B cell (primary cell): ENCODE data around the gene FAM81A. TPM values are rescaled to one million over a fixed set of nuclear protein-coding genes. Genes with fewer than 3 reads are reported as not detected.

Source experiments
- ATAC-seq: fragments of 200-7000 bp; cut with Tn5 transposase; one replicate; pipeline ENCODE4 v1.10.0; 2021; ENCODE audit warnings: low read depth, mild to moderate bottlenecking, moderate number of reproducible peaks, moderate library complexity
- CTCF ChIA-PET: fragments of 350-600 bp; sonication (Branson Sonifier 250); formaldehyde crosslinking; loops from one replicate; lab custom pipeline; 2021; ENCODE audit warnings: antibody characterized with exemption, inconsistent platforms; lab: Charles Lee
- POLR2A ChIA-PET: fragments of 350-600 bp; sonication (Branson Sonifier 250); formaldehyde crosslinking; loops from one replicate; lab custom pipeline; 2021; ENCODE audit warnings: antibody characterized with exemption; lab: Charles Lee
- DNase-seq: peaks from one replicate; pipeline ENCODE4 v3.0.0; 2013
- H2AFZ ChIP-seq: 2 replicates; pipeline ENCODE4 v1.6.1; 2012; ENCODE audit warnings: mild to moderate bottlenecking, low read depth, low read length; ENCODE audit not compliant: insufficient read depth, poor library complexity, severe bottlenecking
- H3K27ac ChIP-seq, 2 donors: 1 replicate in 1 of 2; 2 replicates in 1 of 2; pipeline ENCODE4 v1.5.1; 2012 to 2013; ENCODE audit warnings: low read length in 2 of 2, mild to moderate bottlenecking in 2 of 2, moderate library complexity in 1 of 2
- H3K27me3 ChIP-seq, 4 experiments: fragments of 200-600 bp in 1 of 4; sonication (generic) in 1 of 4; replicated peaks in 1 of 4; 1 replicate in 2 of 4; 2 replicates in 2 of 4; pipeline versions ENCODE4 v1.6.1 to v1.7.0; 2013 to 2016; ENCODE audit warnings: low read length in 3 of 4, mild to moderate bottlenecking in 2 of 4, mixed read lengths in 1 of 4, moderate library complexity in 1 of 4; ENCODE audit not compliant: insufficient read depth in 4 of 4, control insufficient read depth in 3 of 4; ENCODE audit errors: control extremely low read depth in 1 of 4
- H3K36me3 ChIP-seq, 2 experiments: replicated peaks in 1 of 2; 1 replicate in 1 of 2; 2 replicates in 1 of 2; pipeline versions ENCODE4 v1.6.1 to v1.7.1; 2013; ENCODE audit warnings: low read length in 1 of 2; ENCODE audit not compliant: insufficient read depth in 2 of 2, control insufficient read depth in 1 of 2; ENCODE audit errors: control extremely low read depth in 1 of 2, extremely low read depth in 1 of 2
- H3K4me1 ChIP-seq, 2 donors: fragments of 200-600 bp in 1 of 2; sonication (generic) in 1 of 2; 1 replicate in 1 of 2; 2 replicates in 1 of 2; pipeline versions ENCODE4 v1.5.1 to v1.6.1; 2013 to 2017; ENCODE audit warnings: low read length in 2 of 2; ENCODE audit not compliant: control insufficient read depth in 2 of 2, insufficient read depth in 2 of 2
- H3K4me2 ChIP-seq: replicated peaks from 2 replicates; pipeline ENCODE3; 2012; ENCODE audit warnings: mild to moderate bottlenecking, low read depth, low read length; ENCODE audit not compliant: poor library complexity, severe bottlenecking
- H3K4me3 ChIP-seq, 5 experiments: fragments of 200-600 bp in 1 of 5; sonication (generic) in 1 of 5; 1 replicate in 3 of 5; 2 replicates in 2 of 5; pipeline versions ENCODE4 v1.5.1 to v1.7.0; 2011 to 2016; ENCODE audit warnings: low read length in 4 of 5, mild to moderate bottlenecking in 4 of 5, low read depth in 2 of 5, control low read depth in 1 of 5, moderate library complexity in 1 of 5; ENCODE audit not compliant: insufficient read depth in 1 of 5; ENCODE audit errors: control extremely low read depth in 1 of 5, extremely low read depth in 1 of 5
- H3K79me2 ChIP-seq: fragments of 200-600 bp; sonication (generic); one replicate; pipeline ENCODE4 v1.6.0; 2016; ENCODE audit warnings: low read length; ENCODE audit not compliant: control insufficient read depth, insufficient read depth
- H3K9ac ChIP-seq: fragments of 200-600 bp; sonication (generic); 2 replicates; pipeline ENCODE4 v1.6.1; 2017; ENCODE audit warnings: mild to moderate bottlenecking, low read length, moderate library complexity
- H3K9me3 ChIP-seq, 3 donors: one replicate each; pipeline versions ENCODE4 v1.6.1 to v1.7.1; 2013; ENCODE audit warnings: low read length in 2 of 3; ENCODE audit not compliant: control insufficient read depth in 2 of 3, insufficient read depth in 1 of 3; ENCODE audit errors: control extremely low read depth in 1 of 3
- H4K20me1 ChIP-seq: 2 replicates; pipeline ENCODE4 v1.6.0; 2012; ENCODE audit warnings: mild to moderate bottlenecking, low read length; ENCODE audit not compliant: insufficient read depth, control insufficient read depth, poor library complexity, severe bottlenecking
- H3K27ac Mint-ChIP-seq: one replicate; pipeline ENCODE4 v1.8.0; 2021; ENCODE audit warnings: mixed read lengths
- H3K27me3 Mint-ChIP-seq: one replicate; pipeline ENCODE4 v1.8.0; 2021; ENCODE audit warnings: mixed read lengths
- H3K4me1 Mint-ChIP-seq: one replicate; pipeline ENCODE4 v1.8.0; 2021; ENCODE audit warnings: mixed read lengths
- H3K4me3 Mint-ChIP-seq: one replicate; pipeline ENCODE4 v1.8.0; 2021; ENCODE audit warnings: mixed read lengths
- H3K9me3 Mint-ChIP-seq: one replicate; pipeline ENCODE4 v1.8.0; 2022; ENCODE audit warnings: mixed read lengths; ENCODE audit not compliant: insufficient read depth
- CTCF ChIP-seq: fragments of 200-600 bp; IDR thresholded peaks from one replicate; pipeline ENCODE4 v1.8.0; 2022; ENCODE audit warnings: antibody characterized with exemption, mild to moderate bottlenecking
- EZH2 ChIP-seq: IDR thresholded peaks from 2 replicates; pipeline ENCODE4 v1.6.1; 2012; ENCODE audit warnings: borderline replicate concordance, low read depth, mild to moderate bottlenecking, moderate library complexity, low read length; ENCODE audit not compliant: insufficient read depth, poor library complexity, severe bottlenecking
- WGBS: methylation state at CpG from one replicate; pipeline ENCODE4 v1.1.5; 2013; ENCODE audit warnings: missing lambda C conversion rate; ENCODE audit not compliant: insufficient coverage; 5-methylcytosine and 5-hydroxymethylcytosine counted together
- intact Hi-C: fragments of 100-400 bp; cut with micrococcal nuclease; formaldehyde crosslinking; loops from one replicate; pipeline ENCODE4 v1.10.0; 2022
- polyA plus RNA-seq: library from polyadenylated mRNA; depleted of rRNA; stranded (reverse); fragments of >200 nt; gene quantifications from 2 replicates; pipeline ENCODE4 v1.2.3, GENCODE V29; 2012
- total RNA-seq, 2 donors: library from RNA; stranded (reverse); fragments of 120-200 nt in 1 of 2; gene quantifications; 1 replicate in 1 of 2; 2 replicates in 1 of 2; pipeline versions ENCODE4 v1.2.3 to v1.2.4, GENCODE V29; 2013 to 2022

Gene FAM81A
- total and polyA plus RNA-seq, 2 donors (not counting 1 experiment from before 2014, with no cell fraction given): 2.0 to 3.9 TPM

GRCh38 chr15:59540654-59541053 lies 102.7 kb downstream of the FAM81A start:
- Histone ChIP-seq H3K27me3 (no peaks in the 10 kb centered on the region), H3K9me3 (no peaks in the 10 kb centered on the region), H3K4me3 (no peak overlapping the region), H3K79me2 (no peaks in the 10 kb centered on the region), H3K36me3 (no peaks in the 10 kb centered on the region), H3K27ac (no peak overlapping the region), H3K9ac (no peak overlapping the region), H3K4me1 (peaks cover 17 to 41% of the 10 kb centered on the region in 2 donors), H3K4me2 (no peak overlapping the region), H4K20me1 (no peaks in the 10 kb centered on the region), H2AFZ (no peak overlapping the region)
- Mint-ChIP-seq H3K27ac (no peak overlapping the region), H3K4me1 (peaks cover 36% of the 10 kb centered on the region), H3K9me3 (no peaks in the 10 kb centered on the region), H3K4me3 (no peak overlapping the region), H3K27me3 (no peaks in the 10 kb centered on the region)
- ChIA-PET POLR2A (no interaction called here), CTCF (no interaction called here)
- ATAC-seq (no peak), DNase-seq (no peak)
- intact Hi-C loops: no loop called here
- TF ChIP-seq CTCF (no peak), EZH2 (no peak)
- WGBS: 100% methylated on average over 1 of the region's 3 CpGs

GRCh38 chr15:59541750-59542149 lies 103.8 kb downstream of the FAM81A start:
- intact Hi-C loops: no loop called here
- H3K9me3 Mint-ChIP-seq: no peaks in the 10 kb centered on the region
- Histone ChIP-seq H3K9ac (no peak overlapping the region), H3K4me3 (no peak overlapping the region), H3K4me1 (peaks cover 17 to 33% of the 10 kb centered on the region in 2 donors), H3K9me3 (no peaks in the 10 kb centered on the region), H3K4me2 (no peak overlapping the region), H4K20me1 (no peaks in the 10 kb centered on the region), H2AFZ (no peak overlapping the region), H3K79me2 (no peaks in the 10 kb centered on the region), H3K27me3 (no peaks in the 10 kb centered on the region), H3K27ac (no peak overlapping the region), H3K36me3 (no peaks in the 10 kb centered on the region)
- DNase-seq (no peak), ATAC-seq (no peak)
- ChIA-PET CTCF (interaction anchor here (1.1 to 3.0 kb wide), 2 partner anchors 9 to 12 kb away, joined by 3 to 20 read pairs; no protein-coding TSS in a partner anchor), POLR2A (no interaction called here)
- TF ChIP-seq CTCF (no peak), EZH2 (no peak)
- no peak overlapping the region for H3K4me3 Mint-ChIP-seq
- H3K27me3 Mint-ChIP-seq: no peaks in the 10 kb centered on the region
- H3K4me1 Mint-ChIP-seq: peaks cover 29% of the 10 kb centered on the region
- 90% methylated on average over 6 of the region's 8 CpGs for WGBS
- H3K27ac Mint-ChIP-seq: no peak overlapping the region
